GM18498 (cell line): Measurements from ENCODE around the gene LRRC8E.

ENCODE experiments used
- ATAC-seq: cut with Tn5 transposase; IDR thresholded peaks from one replicate; pipeline ENCODE4 v1.9.1; 2021; ENCODE audit warnings: mild to moderate bottlenecking, moderate library complexity; ENCODE audit not compliant: unreplicated experiment

LRRC8E gene

GRCh38 chr19:7918615-7919421 is 30.5 kb downstream of the LRRC8E start:
- no peak for ATAC-seq

DNA sequence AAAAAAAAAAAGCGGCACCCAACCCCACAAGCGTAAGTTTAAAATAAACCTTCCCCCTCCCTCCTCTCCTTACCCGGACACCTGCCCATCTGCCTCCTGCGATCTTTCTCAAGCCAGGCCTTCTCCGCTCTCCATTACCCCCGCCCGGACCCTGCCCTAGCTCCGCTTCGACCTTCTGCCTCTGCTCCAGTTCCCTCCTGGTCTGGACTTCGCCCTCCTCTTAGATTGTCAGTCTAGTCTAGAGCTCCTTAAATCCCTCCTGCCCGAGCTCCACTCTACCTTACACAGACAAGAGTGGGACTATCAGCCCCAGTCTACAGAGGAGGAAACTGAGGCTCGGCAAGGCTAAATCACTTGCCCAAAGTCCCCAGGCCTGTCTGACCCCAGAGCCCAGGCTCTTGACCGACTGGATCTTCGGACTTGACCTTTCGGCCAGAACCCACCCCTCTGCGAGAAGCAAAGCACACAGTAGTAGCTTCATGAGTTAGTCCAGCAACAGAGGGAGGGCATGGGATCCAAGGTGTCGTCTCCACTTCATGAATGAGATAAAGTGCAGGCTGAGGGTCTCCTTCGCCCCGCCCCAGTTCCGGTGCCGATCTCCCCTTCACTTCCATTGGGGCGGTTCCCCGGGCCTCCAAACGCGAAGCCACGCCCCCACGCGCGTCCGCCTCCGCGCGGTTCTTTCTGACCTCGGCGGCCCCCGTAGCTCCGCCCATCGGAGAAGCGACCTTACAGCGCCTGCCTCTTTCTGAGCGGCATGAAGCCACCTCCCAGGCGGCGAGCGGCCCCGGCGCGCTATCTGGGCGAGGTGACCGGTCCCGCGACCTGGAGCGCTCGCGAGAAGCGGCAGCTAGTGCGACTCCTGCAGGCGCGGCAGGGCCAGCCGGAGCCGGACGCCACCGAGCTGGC is 31.6 kb downstream of the LRRC8E start, which contains the start of gene SNAPC2:
TSS of gene SNAPC2 (plus strand) at position 729 of the 909 bp plus-strand sequence. CDS start at position 758, 29 bp downstream.
- peak; percentile 70 for ATAC-seq

- peak; percentile 46 for ATAC-seq
Measured at GRCh38 chr19:7920519-7921301, 32.4 kb downstream of the LRRC8E start.

DNA sequence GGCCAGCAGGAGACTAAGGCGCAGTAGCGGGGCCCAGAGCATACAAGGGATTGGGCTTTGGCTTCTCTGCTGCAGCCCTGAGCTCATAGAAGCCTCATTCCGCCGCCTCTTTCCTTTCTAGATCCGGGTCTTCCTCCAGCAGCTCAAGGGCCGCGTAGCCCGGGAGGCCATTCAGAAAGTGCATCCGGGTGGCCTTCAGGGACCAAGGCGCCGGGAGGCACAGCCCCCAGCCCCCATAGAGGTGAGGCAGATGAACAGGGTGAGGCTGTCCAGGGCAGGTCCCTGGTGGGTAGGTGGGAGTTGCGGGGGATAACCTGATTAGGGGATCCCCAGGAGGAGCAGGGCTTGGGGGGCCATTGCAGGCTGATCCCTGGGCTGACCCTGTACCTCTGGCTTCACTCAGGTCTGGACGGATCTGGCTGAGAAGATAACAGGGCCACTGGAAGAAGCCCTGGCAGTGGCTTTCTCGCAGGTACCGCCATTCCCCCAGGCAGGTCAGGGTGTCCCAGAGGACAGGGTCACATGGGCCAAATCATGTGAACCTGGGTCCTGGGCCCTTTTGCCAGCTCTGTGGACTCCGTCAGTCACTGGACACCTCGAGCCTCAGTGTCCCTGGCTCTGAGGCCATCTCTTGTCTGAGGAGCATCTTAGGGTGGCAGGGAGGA is 33.1 kb downstream of the LRRC8E start:
- no peak for ATAC-seq

GRCh38 chr19:7921967-7922835 is 33.9 kb downstream of the LRRC8E start:
- ATAC-seq: no peak

DNA sequence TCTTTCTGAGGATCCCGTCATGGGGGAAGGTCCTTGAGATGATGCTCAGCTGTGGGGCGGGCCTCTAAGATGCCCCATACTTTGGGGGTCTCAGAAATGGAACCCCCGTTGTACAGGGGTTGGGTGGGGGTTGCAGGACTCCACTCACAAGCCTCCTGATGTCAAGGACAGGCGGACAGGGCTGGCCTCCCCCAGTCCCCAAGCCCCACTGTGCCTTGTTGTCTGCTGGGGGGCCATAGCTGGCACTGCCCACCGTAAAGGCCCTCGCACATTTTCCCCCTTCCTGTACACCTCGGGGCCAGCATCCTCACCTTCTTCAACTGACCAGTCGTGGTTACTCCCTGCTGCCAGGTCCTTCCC is 34.5 kb downstream of the LRRC8E start:
- no peak for ATAC-seq

GRCh38 chr19:7923295-7924191 is 35.2 kb downstream of the LRRC8E start:
- no peak for ATAC-seq

- ATAC-seq: no peak
Measured at GRCh38 chr19:7924241-7924640, 35.9 kb downstream of the LRRC8E start.

DNA sequence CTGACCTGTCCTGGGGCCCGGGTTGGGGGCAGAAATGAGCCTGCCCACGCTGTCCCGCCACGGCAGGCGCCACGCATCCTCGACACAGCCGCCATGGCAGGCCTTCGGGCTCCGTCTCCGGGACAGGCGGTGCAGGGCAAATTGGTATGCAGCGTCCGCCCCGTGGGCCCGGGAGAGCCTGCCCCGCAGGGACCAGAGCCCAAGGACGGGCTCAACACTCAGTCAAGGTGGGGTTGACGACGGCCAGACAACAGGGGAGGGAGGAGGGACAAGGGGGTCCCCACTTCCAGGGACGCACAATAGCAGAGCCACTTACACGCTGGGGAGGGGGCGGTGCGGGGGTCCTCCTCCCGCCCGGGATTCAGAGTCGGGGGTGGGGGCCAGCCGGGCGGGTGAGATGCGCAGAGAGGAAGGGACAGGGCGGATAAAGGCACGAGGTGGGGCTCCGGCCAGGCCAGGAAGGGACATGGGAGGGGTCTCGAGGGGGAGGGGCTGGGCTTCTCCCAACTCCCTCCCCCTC is 36.4 kb downstream of the LRRC8E start:
- ATAC-seq: no peak

GRCh38 chr19:7925171-7925851 is 37.0 kb downstream of the LRRC8E start:
- no peak for ATAC-seq

- ATAC-seq: no peak
Measured at GRCh38 chr19:7926021-7926726, 37.9 kb downstream of the LRRC8E start, which contains the start of gene CTXN1. TSS of gene CTXN1 (minus strand) at chr19:7926135. CDS start at chr19:7925538, 597 bp downstream.

GRCh38 chr19:7926727-7927604 is 38.7 kb downstream of the LRRC8E start:
- no peak for ATAC-seq

DNA sequence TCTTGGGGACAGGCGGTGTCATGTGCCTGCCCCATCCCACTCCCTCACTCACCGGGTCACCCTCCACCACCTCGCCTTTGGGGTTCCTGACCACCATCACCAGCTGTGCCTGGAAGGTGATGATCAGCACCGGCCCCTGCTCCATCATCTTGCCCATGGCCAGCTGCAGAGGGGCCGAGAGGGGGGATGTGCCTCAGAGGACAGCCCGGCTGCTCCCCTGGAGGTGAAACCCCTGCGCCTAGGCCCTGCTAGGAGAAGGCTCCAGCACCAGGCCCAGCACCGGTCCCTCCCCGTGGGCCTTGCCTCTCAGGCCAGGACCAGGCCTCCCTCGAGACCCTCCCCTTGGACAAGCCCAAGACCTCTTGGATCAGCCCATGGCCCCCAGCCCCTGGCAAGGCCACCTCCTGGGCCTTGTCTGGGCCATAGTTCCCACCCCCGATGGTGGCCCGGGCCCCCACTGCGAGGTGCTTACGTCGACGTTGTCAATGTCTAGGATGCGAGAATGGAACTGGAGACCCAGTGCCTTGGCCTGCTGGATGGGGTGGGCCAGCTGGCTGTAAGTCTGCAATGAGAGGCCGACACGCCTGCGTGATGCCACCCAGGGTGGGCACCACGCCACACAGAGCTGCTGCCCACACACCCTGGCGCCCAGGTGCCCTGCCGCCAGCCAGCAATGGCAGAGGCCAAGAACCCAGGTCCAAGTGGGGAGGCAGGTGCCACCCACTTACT is 39.5 kb downstream of the LRRC8E start:
- ATAC-seq: no peak

GRCh38 chr19:7928334-7928706 is 40.0 kb downstream of the LRRC8E start:
- no peak for ATAC-seq
